Natural killer cell (primary cell): ENCODE data around the gene TRAF3IP1. TPM values are rescaled to one million over a fixed set of nuclear protein-coding genes. Genes with fewer than 3 reads are reported as not detected.

Source experiments
- ATAC-seq, 3 donors: fragments of 150-1000 bp in 2 of 3; fragments of 200-7000 bp in 1 of 3; cut with Tn5 transposase; 1 replicate in 1 of 3; 2 replicates in 2 of 3; pipeline ENCODE4 v1.10.0; 2021; ENCODE audit warnings: mild to moderate bottlenecking in 2 of 3, moderate library complexity in 2 of 3
- DNase-seq, 2 donors: peaks; one replicate each; pipeline versions ENCODE4 v3.0.0 to v3.0.0-alpha.2; 2013 to 2021; ENCODE audit warnings: mixed read lengths in 1 of 2
- H3K27ac ChIP-seq: one replicate; pipeline ENCODE4 v1.5.1; 2013; ENCODE audit warnings: mild to moderate bottlenecking, low read length
- H3K27me3 ChIP-seq: one replicate; pipeline ENCODE4 v1.6.1; 2013; ENCODE audit warnings: low read length; ENCODE audit not compliant: control insufficient read depth, insufficient read depth
- H3K36me3 ChIP-seq: one replicate; pipeline ENCODE4 v1.6.1; 2013; ENCODE audit warnings: low read length; ENCODE audit not compliant: control insufficient read depth, insufficient read depth
- H3K4me1 ChIP-seq: one replicate; pipeline ENCODE4 v1.6.1; 2013; ENCODE audit warnings: low read length; ENCODE audit not compliant: control insufficient read depth, insufficient read depth
- H3K4me3 ChIP-seq: one replicate; pipeline ENCODE4 v1.5.1; 2013; ENCODE audit warnings: low read length
- H3K9me3 ChIP-seq: one replicate; pipeline ENCODE4 v1.6.1; 2013; ENCODE audit warnings: low read length; ENCODE audit not compliant: control insufficient read depth, insufficient read depth
- H3K27ac Mint-ChIP-seq, 2 donors: one replicate each; pipeline ENCODE4 v1.8.0; 2022; ENCODE audit warnings: mild to moderate bottlenecking in 2 of 2, mixed read lengths in 2 of 2, moderate library complexity in 1 of 2
- H3K27me3 Mint-ChIP-seq, 2 donors: one replicate each; pipeline ENCODE4 v1.8.0; 2022; ENCODE audit warnings: low read depth in 2 of 2, mixed read lengths in 2 of 2
- H3K36me3 Mint-ChIP-seq: one replicate; pipeline ENCODE4 v1.8.0; 2022; ENCODE audit warnings: mixed read lengths
- H3K4me1 Mint-ChIP-seq, 2 donors: one replicate each; pipeline ENCODE4 v1.8.0; 2022; ENCODE audit warnings: mixed read lengths in 2 of 2
- H3K4me3 Mint-ChIP-seq: one replicate; pipeline ENCODE4 v1.8.0; 2022; ENCODE audit warnings: mild to moderate bottlenecking, moderate library complexity, mixed read lengths
- H3K9me3 Mint-ChIP-seq, 2 donors: one replicate each; pipeline ENCODE4 v1.8.0; 2022; ENCODE audit warnings: mixed read lengths in 2 of 2
- CTCF ChIP-seq: fragments of 200-600 bp; IDR thresholded peaks from one replicate; pipeline ENCODE4 v1.8.0; 2022; ENCODE audit warnings: antibody characterized with exemption
- WGBS: methylation state at CpG from one replicate; pipeline ENCODE4 v1.1.7; 2013; ENCODE audit warnings: missing lambda C conversion rate; ENCODE audit not compliant: insufficient coverage; 5-methylcytosine and 5-hydroxymethylcytosine counted together
- intact Hi-C: fragments of 100-400 bp; cut with micrococcal nuclease; formaldehyde crosslinking; loops from one replicate; pipeline ENCODE4 v1.14.2; 2022
- total RNA-seq, 4 donors: library from RNA; stranded (reverse); fragments of 120-200 nt in 1 of 4; gene quantifications; one replicate each; pipeline versions ENCODE4 v1.2.3 to v1.2.4, GENCODE V29; 2013 to 2022

Gene TRAF3IP1
- total RNA-seq, 3 donors from 2014 or later (not counting 1 experiment from before 2014, with no cell fraction given): 9.7 to 11.9 (median 11.3) TPM

GRCh38 chr2:238446371-238446770 lies 126.1 kb downstream of the TRAF3IP1 start:
- DNase-seq: no peak

DNA sequence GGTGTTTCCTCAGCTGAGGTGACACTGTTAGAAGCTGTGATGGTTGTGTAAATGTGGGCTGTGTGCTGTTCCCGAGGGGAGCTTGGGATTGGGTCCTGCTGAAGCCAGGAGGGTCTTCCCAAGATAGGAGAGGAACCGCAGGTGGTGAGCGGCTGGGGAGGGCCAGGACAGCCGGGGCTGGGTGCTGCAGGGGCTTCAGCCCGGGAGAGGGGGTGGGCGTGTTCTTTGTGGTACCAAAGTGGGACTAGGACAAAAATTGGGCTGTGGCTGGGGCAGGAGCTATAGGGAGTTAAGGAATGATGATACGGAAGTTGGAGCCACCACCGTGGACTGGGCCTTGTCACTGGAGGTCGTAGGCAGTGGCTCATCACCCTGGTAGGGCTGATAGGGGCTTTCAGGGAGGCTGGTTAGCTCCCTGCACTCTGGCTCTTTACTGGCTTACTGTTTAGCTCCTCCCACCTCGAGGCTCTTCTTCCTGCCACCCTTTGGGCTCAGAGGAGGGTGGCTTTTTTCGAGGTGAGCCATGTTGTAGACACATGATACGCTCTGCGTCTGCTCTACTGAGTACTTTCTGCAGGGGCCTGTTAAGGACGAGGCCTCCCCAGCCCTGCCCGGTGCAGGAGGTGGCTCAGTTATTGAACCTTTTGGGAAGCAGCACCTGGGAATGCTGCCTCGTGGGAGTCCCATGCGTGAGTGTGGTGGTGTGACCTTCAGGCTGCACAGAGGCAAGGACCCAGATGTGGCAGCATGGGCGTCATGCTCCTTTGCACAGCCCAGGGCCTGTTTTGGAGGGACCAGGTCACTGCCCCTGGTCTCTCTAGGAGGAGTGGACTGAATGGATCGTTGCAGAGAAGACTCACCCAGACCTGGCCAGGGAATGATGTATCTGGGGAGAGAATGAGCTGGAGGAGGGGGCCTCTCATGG lies 128.0 kb downstream of the TRAF3IP1 start:
- Mint-ChIP-seq H3K4me1 (peaks cover 32 to 42% of the 10 kb centered on the region in 2 donors), H3K4me3 (no peak overlapping the region), H3K36me3 (peaks cover 27% of the 10 kb centered on the region), H3K9me3 (no peaks in the 10 kb centered on the region), H3K27me3 (no peaks in the 10 kb centered on the region), H3K27ac (peak overlapping the region; percentile 62 to 73)
- DNase-seq: no peak
- Histone ChIP-seq H3K9me3 (no peaks in the 10 kb centered on the region), H3K36me3 (peaks cover 74% of the 10 kb centered on the region), H3K27ac (no peak overlapping the region), H3K27me3 (no peaks in the 10 kb centered on the region), H3K4me1 (no peaks in the 10 kb centered on the region), H3K4me3 (no peak overlapping the region)
- intact Hi-C loops: no loop called here
- no peak for ATAC-seq
- 91% methylated on average over 19 of the region's 19 CpGs for WGBS
- no peak for TF ChIP-seq CTCF

More at GRCh38 chr2:238446371-238446770, 126.1 kb downstream of the TRAF3IP1 start:
- Histone ChIP-seq H3K4me3 (no peak overlapping the region), H3K36me3 (peaks cover 68% of the 10 kb centered on the region), H3K27me3 (no peaks in the 10 kb centered on the region), H3K27ac (no peak overlapping the region), H3K4me1 (no peaks in the 10 kb centered on the region), H3K9me3 (no peaks in the 10 kb centered on the region)
- WGBS: 96% methylated on average over 8 of the region's 8 CpGs
- Mint-ChIP-seq H3K27me3 (no peaks in the 10 kb centered on the region), H3K36me3 (peaks cover 27% of the 10 kb centered on the region), H3K4me1 (peaks cover 45 to 52% of the 10 kb centered on the region in 2 donors), H3K4me3 (no peak overlapping the region), H3K27ac (no peak overlapping the region), H3K9me3 (no peaks in the 10 kb centered on the region)
- ATAC-seq: no peak
- intact Hi-C loops: no loop called here
- no peak for TF ChIP-seq CTCF

- no peaks in the 10 kb centered on the region for H3K27me3 Mint-ChIP-seq
- peaks cover 74% of the 10 kb centered on the region for H3K36me3 ChIP-seq
- H3K9me3 ChIP-seq: no peaks in the 10 kb centered on the region
- H3K27ac ChIP-seq: no peak overlapping the region
- no peaks in the 10 kb centered on the region for H3K9me3 Mint-ChIP-seq
- no peak overlapping the region for H3K27ac Mint-ChIP-seq
- no peak overlapping the region for H3K4me3 ChIP-seq
- intact Hi-C loops: no loop called here
- H3K27me3 ChIP-seq: no peaks in the 10 kb centered on the region
- H3K4me1 ChIP-seq: no peaks in the 10 kb centered on the region
- ATAC-seq: no peak
- peaks cover 27% of the 10 kb centered on the region for H3K36me3 Mint-ChIP-seq
- WGBS: 95% methylated on average over 5 of the region's 8 CpGs
- no peak overlapping the region for H3K4me3 Mint-ChIP-seq
- H3K4me1 Mint-ChIP-seq: peaks cover 25 to 33% of the 10 kb centered on the region in 2 donors
- DNase-seq: no peak
- no peak for TF ChIP-seq CTCF
These were observed 128.9 kb downstream of the TRAF3IP1 start for GRCh38 chr2:238449241-238449640.
